ENCODE results near the gene CHDH. TPM values are rescaled to one million over a fixed set of nuclear protein-coding genes. Genes with fewer than 3 reads are reported as not detected.

Gene CHDH
- total RNA-seq, 2 experiments from 2014 or later: 0.03 to 2.3 TPM

DNA sequence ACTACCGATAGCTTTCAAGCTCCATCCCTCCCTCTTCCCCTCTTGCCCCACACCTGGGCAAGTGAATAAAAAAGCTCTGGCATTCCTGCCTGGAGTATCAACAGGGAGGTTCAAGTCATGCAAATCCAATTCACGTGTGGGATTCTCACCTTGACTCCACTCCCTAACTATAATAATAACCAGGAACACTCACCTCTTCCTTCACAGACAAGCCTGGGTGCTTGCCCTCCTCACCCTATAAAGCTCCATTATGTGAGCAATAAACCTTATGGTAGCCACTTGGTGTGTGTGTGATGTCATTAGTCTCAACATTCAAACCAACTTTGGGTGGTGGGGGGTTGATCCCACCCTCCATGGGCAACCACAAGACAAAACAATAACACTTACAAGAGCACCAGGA, 16.6 kb downstream of the CHDH start:
- H3K4me2 ChIP-seq (ENCODE audit: low read length): no peak overlapping the region
- no TSS peak for BruUV-seq (replicated peaks)
- no peak for TF ChIP-seq EZH2phosphoT487 (IDR thresholded peaks at IDR 0.05; ENCODE audit: borderline replicate concordance, low read depth, low read length)
- TF ChIP-seq, protein P1, sequence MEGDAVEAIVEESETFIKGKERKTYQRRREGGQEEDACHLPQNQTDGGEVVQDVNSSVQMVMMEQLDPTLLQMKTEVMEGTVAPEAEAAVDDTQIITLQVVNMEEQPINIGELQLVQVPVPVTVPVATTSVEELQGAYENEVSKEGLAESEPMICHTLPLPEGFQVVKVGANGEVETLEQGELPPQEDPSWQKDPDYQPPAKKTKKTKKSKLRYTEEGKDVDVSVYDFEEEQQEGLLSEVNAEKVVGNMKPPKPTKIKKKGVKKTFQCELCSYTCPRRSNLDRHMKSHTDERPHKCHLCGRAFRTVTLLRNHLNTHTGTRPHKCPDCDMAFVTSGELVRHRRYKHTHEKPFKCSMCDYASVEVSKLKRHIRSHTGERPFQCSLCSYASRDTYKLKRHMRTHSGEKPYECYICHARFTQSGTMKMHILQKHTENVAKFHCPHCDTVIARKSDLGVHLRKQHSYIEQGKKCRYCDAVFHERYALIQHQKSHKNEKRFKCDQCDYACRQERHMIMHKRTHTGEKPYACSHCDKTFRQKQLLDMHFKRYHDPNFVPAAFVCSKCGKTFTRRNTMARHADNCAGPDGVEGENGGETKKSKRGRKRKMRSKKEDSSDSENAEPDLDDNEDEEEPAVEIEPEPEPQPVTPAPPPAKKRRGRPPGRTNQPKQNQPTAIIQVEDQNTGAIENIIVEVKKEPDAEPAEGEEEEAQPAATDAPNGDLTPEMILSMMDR (conservative IDR thresholded peaks at IDR 0.05; ENCODE audit: low read length): no peak
- no peaks in the 10 kb centered on the region for H3K9me3 ChIP-seq (ENCODE audit: low read length)
- no peaks in the 10 kb centered on the region for H3K79me2 ChIP-seq (ENCODE audit: insufficient read depth, low read depth, low read length)
- no peaks in the 10 kb centered on the region for H3K36me3 ChIP-seq (ENCODE audit: insufficient read depth, low read length)
- no peak overlapping the region for H3K4me3 ChIP-seq (ENCODE audit: low read depth, low read length, poor library complexity, severe bottlenecking)
- intact Hi-C loops (cut with micrococcal nuclease; ENCODE audit: unreplicated experiment): no loop called here
- H3K9me2 ChIP-seq (ENCODE audit: insufficient read depth, low read length): no peaks in the 10 kb centered on the region
- H3K4me1 ChIP-seq (ENCODE audit: insufficient read depth, low read length, poor library complexity, severe bottlenecking): no peaks in the 10 kb centered on the region
- no peaks in the 10 kb centered on the region for H4K20me1 ChIP-seq (ENCODE audit: insufficient read depth, low read length)
- ChIA-PET POLR2A (no interaction called here), CTCF (ENCODE audit: unreplicated experiment) (no interaction called here)
- DNase-seq (ENCODE audit: low spot score): no peak
- no peak overlapping the region for H2AFZ ChIP-seq (ENCODE audit: low read length)
- H3K27ac ChIP-seq (ENCODE audit: low read depth, low read length, poor library complexity, severe bottlenecking): no peak overlapping the region

- Histone ChIP-seq H3K9me3 (ENCODE audit: low read length) (no peaks in the 10 kb centered on the region), H2AFZ (ENCODE audit: low read length) (no peak overlapping the region), H3K4me2 (ENCODE audit: low read length) (no peak overlapping the region), H3K4me3 (ENCODE audit: low read depth, low read length, poor library complexity, severe bottlenecking) (no peak overlapping the region), H3K9me2 (ENCODE audit: insufficient read depth, low read length) (no peaks in the 10 kb centered on the region), H3K4me1 (ENCODE audit: insufficient read depth, low read length, poor library complexity, severe bottlenecking) (no peaks in the 10 kb centered on the region), H3K36me3 (ENCODE audit: insufficient read depth, low read length) (no peaks in the 10 kb centered on the region), H3K27ac (ENCODE audit: low read depth, low read length, poor library complexity, severe bottlenecking) (no peak overlapping the region), H4K20me1 (ENCODE audit: insufficient read depth, low read length) (no peaks in the 10 kb centered on the region), H3K79me2 (ENCODE audit: insufficient read depth, low read depth, low read length) (no peaks in the 10 kb centered on the region)
- intact Hi-C loops (cut with micrococcal nuclease; ENCODE audit: unreplicated experiment): no loop called here
- TF ChIP-seq EZH2phosphoT487 (IDR thresholded peaks at IDR 0.05; ENCODE audit: borderline replicate concordance, low read depth, low read length): no peak
- TF ChIP-seq, protein P1 (conservative IDR thresholded peaks at IDR 0.05; ENCODE audit: low read length): no peak
- POLR2A ChIA-PET: no interaction called here
- CTCF ChIA-PET (ENCODE audit: unreplicated experiment): no interaction called here
- no peak for DNase-seq (ENCODE audit: low spot score)
- no TSS peak for BruUV-seq (replicated peaks)
Observed at GRCh38 chr3:53828581-53828980, 17.6 kb downstream of the CHDH start.

GRCh38 chr3:53826048-53826447, 20.2 kb downstream of the CHDH start:
- H2AFZ ChIP-seq (ENCODE audit: low read length): no peak overlapping the region
- H3K27ac ChIP-seq (ENCODE audit: low read depth, low read length, poor library complexity, severe bottlenecking): no peak overlapping the region
- H3K9me2 ChIP-seq (ENCODE audit: insufficient read depth, low read length): no peaks in the 10 kb centered on the region
- no peaks in the 10 kb centered on the region for H3K79me2 ChIP-seq (ENCODE audit: insufficient read depth, low read depth, low read length)
- H3K9me3 ChIP-seq (ENCODE audit: low read length): no peaks in the 10 kb centered on the region
- ChIA-PET POLR2A (no interaction called here), CTCF (ENCODE audit: unreplicated experiment) (no interaction called here)
- no peaks in the 10 kb centered on the region for H4K20me1 ChIP-seq (ENCODE audit: insufficient read depth, low read length)
- BruUV-seq (replicated peaks): no TSS peak
- H3K4me2 ChIP-seq (ENCODE audit: low read length): no peak overlapping the region
- H3K36me3 ChIP-seq (ENCODE audit: insufficient read depth, low read length): no peaks in the 10 kb centered on the region
- intact Hi-C loops (cut with micrococcal nuclease; ENCODE audit: unreplicated experiment): no loop called here
- no peak for DNase-seq (ENCODE audit: low spot score)
- no peaks in the 10 kb centered on the region for H3K4me1 ChIP-seq (ENCODE audit: insufficient read depth, low read length, poor library complexity, severe bottlenecking)
- no peak overlapping the region for H3K4me3 ChIP-seq (ENCODE audit: low read depth, low read length, poor library complexity, severe bottlenecking)
- no peak for TF ChIP-seq EZH2phosphoT487 (IDR thresholded peaks at IDR 0.05; ENCODE audit: borderline replicate concordance, low read depth, low read length)
- TF ChIP-seq, protein P1 (conservative IDR thresholded peaks at IDR 0.05; ENCODE audit: low read length): no peak
